NCI-H2196 (cell line): Measurements from ENCODE around the gene TYROBP.
A peak's percentile ranks its signal among the peaks of the same experiment; 100 is the strongest.
"Not testable (repeated sequence)": the region's sequence is repeated elsewhere in the genome, so short reads cannot be mapped to it uniquely, and the experiment has no call there.

Experiments used
- DNase-seq: peaks from one replicate; lab custom pipeline; 2025; ENCODE audit not compliant: unreplicated experiment; lab: John Stamatoyannopoulos, UW

TYROBP gene

DNA sequence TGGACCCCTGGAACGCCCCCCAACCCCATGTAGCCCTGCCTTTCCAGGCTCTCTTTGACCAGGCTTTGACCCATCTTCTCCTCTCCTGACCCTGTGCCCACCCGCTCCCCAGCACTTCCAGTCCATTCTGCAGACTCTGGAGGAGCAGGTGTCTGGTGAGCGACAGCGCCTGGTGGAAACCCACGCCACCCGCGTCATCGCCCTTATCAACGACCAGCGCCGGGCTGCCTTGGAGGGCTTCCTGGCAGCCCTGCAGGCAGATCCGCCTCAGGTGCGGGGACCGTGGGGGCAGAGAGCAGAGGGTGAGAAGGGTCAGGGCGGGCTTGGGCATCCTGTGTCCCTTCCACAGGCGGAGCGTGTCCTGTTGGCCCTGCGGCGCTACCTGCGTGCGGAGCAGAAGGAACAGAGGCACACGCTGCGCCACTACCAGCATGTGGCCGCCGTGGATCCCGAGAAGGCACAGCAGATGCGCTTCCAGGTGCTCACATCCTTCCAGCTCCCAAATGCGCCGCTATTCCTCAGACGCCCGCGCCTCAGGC is 33.6 kb downstream of the TYROBP start:
- DNase-seq = no peak

DNA sequence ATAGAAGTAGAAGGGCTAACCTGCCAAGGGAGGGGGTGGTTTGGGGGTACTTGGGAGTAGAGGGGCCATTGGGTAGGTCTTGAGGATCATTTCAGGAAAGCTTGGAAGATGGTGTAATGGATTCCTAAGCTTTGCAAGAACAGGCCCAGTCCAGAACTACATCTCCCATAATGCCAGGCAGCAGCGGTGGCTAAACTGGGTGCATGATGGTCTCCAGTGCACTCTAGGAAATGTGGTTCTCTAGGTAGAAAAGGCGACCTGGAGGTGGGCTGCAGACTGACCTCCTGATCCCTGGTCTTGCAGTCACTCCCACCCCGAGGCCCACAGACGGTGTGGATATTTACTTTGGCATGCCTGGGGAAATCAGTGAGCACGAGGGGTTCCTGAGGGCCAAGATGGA is 35.9 kb downstream of the TYROBP start:
- DNase-seq = no peak

DNA sequence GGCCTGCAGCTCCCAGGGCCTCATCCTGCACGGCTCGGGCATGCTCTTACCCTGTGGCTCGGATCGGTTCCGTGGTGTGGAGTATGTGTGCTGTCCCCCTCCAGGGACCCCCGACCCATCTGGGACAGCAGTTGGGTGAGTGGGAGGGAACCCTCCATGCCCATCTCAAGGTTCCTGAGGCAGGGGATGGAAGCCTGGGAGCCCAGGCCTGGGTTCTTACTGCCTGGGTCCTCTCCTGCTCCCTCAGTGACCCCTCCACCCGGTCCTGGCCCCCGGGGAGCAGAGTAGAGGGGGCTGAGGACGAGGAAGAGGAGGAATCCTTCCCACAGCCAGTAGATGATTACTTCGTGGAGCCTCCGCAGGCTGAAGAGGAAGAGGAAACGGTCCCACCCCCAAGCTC is 36.5 kb downstream of the TYROBP start:
- no peak for DNase-seq

DNA sequence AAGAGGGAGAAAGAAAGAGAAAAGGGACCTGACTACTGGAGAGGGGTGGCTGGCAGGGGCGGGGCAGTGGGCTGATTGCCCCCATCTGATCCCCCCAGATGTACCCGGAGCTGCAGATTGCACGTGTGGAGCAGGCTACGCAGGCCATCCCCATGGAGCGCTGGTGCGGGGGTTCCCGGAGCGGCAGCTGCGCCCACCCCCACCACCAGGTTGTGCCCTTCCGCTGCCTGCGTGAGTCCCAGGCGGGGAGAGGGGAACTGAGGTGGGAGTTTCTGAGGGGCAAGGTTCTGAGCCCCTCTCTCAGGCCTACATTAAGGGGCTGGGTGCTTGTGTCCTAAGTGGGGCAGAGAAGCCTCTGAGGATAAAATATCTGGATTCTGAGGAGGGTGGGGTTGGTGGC is 37.3 kb downstream of the TYROBP start:
- no peak for DNase-seq

DNA sequence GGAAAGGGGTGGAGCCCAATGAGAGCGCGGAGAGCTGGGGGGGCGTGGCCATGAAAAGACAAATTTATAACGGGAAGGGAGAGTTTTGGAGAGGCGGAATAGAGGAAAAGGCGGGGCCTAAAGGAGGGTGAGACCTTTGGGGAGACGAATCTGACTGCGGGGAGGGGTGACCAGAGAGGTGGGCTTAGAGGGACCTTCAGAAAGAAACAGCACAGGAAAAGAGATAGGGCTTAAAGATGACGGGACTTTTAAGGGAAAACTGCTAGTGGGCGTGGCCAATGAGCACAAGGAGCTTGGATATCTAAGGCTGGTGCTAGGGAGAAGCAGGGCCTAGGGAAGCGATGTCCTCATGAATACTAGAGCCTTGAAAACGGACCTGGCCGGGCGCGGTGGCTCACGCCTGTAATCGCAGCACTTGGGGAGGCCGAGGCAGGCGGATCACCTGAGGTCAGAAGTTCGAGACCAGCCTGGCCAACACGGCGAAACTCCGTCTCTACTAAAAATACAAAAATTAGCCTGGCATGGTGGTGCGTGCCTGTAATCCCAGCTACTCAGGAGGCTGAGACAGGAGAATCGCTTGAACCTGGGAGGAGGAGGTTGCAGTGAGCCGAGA is 37.9 kb downstream of the TYROBP start:
- not testable (repeated sequence) for DNase-seq

DNA sequence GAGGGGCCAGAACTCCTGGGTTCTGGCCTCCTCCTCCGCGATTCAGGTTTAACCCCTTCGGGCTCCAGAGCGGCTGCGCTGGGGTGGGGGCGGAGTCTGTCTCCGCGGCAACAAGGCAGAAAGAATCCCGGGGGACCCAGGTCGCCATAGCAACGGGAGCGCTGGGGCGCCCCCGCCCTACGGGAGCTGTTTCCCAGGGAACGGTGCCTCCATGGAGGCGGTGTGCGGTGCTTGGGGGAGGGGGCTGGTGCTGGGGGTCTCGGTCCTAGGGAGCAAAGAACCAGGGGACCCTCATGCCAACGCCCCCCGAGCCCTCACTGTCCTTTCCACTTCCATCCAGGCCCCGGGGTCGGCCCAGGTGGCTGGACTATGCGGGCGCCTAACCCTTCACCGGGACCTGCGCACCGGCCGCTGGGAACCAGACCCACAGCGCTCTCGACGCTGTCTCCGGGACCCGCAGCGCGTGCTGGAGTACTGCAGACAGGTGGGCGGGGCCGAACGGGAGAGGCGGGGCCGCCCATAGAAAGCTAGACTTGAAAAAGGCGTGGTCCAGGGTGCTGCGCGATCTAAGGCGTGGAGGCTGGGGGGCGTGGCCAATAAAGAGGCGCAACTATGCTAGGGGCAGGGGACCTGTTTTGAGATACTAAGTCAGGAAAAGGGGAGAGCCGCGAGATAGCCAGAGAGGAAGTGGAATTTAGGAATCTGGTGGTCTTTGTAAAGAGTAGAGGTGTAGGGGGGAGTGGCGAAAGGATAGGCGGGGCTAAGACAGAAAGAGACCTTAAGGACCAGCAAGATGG is 38.6 kb downstream of the TYROBP start:
- peak; percentile 94 for DNase-seq

DNA sequence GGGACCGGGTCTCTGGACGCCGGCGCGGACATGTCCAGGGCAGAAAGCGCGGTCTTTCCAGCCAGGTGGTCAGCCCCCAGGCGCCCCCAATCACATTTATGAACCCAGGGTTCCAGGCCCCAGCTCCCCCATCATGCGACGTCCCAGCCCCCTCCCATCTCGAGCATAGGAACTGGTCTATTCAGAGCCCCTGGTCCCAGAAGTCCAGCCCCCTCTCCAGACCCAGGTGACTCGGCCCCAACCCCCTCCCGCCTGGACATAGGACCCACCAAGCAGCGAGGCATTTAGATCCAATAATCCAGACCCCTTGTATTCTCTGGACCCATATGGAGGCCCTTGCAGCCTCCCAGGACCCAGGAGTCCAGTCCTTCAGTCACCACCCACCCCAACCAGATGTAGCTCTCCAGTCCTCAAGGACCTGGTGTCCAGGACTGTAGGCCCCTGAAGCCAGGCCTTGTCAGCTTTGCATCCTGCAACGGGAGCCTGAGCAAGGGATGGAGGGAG is 39.2 kb downstream of the TYROBP start:
- no peak for DNase-seq

DNA sequence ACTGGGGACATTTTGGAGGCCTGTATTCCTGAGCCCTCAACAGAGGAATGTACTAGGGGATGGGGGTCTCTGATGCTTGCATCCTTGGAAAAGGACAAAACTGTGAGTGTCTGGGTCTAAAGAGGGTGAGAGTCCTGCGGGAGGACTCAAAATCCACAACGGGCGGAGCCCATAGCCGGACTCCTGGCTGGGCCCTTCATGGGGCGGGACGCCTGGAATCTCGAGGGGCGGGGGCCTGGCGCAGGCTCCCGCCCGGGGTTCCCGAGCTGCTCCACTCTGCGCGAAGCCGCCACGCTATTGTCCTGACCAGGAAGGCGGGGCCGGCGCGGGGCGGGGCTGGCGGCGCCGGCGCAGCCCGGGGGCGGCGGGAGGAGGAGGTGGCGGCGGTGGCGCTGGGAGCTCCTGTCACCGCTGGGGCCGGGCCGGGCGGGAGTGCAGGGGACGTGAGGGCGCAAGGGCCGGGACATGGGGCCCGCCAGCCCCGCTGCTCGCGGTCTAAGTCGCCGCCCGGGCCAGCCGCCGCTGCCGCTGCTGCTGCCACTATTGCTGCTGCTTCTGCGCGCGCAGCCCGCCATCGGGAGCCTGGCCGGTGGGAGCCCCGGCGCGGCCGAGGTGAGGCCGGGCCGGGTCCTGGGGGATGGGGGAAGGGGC is 39.8 kb downstream of the TYROBP start, which contains the start of gene APLP1:
TSS of gene APLP1 (plus strand) at position 403 of the 651 bp plus-strand sequence. CDS start at position 466, 63 bp downstream.
- DNase-seq = peak; percentile 72

DNA sequence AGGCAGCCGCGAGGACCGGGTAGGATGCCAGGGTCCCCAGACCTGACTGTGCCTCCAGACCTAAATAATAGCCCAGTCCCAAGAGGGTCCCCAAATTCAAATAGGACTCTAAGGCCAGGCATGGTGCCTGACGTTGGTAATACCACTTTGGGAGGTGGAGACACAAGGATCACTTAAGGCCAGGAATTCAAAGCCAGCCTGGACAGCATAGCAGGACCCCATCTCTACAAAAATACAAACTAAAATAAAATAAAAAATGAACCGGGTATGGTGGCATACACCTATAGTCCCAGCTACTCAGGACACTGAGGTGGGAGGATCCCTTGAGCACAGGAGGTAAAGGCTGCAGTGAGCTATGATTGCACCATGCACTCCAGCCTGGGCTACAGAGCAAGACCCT is 45.1 kb downstream of the TYROBP start:
- no peak for DNase-seq

DNA sequence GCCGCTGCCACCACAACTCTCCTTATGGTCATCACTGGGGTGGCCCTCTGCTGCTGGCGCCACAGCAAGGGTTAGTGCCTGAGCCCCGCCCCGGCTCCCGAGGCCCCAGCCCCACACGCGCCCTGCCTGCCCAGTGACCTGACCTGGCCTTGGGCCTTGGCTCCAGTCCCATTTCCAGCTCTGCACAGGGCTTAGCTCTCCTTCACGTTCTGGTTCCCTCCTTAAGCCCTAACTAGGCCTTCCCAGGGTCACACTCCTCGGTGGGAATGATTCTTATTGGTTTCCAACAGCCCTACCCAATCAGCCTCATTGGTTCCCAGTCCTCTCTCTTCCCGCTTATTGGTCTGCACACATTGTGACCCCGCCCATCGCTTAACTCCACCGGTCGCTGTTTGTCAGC is 45.6 kb downstream of the TYROBP start:
- no peak for DNase-seq

DNA sequence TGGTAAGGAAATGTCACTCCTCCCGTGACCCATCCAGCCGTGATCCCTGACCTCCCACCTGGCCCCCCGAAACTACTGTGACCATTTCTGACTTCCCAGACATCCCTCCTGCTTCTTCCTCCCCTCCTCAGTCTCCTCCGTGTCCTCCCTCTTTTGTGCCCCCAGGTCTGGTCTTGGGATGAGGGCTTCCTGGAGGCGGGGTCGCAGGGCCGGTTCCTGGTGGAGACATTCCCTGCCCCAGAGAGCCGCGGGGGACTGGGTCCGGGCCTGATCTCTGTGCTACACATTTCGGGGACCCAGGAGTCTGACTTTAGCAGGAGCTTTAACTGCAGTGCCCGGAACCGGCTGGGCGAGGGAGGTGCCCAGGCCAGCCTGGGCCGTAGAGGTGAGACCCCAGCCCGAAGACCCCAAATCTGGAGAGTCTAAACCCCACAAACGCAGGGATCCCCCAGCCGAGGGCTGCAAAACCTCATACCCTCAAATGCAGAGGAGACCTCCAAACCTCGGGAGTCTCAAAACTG is 46.4 kb downstream of the TYROBP start:
- DNase-seq = no peak

DNA sequence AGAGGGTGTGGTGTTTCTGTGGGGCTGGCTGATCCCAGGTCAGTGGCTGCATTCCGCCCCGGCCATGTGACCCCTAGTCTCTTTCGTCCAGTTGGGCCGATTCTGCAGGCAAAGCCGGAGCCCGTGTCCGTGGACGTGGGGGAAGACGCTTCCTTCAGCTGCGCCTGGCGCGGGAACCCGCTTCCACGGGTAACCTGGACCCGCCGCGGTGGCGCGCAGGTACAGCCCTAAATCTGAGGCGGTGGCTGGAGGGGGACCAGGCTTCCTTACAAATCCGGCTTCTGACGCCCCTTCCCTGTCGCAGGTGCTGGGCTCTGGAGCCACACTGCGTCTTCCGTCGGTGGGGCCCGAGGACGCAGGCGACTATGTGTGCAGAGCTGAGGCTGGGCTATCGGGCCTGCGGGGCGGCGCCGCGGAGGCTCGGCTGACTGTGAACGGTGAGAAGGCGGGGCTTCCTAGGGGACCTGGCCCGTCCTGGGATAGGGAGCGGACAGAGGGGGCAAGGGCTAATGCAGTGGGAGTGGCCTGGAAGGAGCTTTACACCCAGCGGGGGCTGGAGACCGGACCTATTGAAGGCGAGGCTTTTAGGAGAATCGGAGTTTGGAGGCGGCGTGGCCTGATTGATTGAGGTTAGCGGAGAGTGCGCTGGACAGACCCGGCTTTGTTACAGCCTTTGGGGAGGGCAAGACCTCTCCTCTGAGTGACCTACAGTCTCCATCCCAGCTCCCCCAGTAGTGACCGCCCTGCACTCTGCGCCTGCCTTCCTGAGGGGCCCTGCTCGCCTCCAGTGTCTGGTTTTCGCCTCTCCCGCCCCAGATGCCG is 47.1 kb downstream of the TYROBP start:
- no peak for DNase-seq

DNA sequence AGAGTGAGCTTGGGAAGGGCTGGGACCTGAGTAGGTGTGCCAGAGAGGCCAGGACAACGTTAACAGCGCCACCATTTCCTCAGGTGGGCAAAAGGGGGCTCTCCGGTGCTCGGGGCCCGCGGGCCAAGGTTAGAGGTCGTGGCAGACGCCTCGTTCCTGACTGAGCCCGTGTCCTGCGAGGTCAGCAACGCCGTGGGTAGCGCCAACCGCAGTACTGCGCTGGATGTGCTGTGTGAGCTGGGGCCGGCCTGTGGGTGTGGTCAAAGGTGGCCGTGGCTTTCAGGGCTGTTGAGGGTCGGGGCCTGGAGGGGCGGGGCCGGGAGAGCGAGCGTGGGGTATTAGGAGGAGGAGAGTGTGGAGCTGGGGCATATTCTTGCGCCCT is 47.7 kb downstream of the TYROBP start:
- DNase-seq = no peak

DNA sequence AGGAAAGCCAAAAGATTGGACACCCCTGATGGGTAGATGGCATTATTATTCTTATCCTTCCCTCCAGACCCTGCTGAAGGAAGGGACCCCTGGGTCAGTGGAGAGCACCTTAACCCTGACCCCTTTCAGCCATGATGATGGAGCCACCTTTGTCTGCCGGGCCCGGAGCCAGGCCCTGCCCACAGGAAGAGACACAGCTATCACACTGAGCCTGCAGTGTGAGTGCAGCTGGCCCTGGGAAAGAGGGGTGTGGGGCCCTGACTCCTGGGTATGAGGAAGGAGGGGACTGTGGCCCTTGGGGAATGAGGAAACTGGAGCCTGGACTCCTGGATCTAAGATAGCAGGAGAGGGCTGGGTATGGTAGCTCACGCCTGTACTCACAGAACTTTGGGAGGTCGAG is 48.7 kb downstream of the TYROBP start:
- DNase-seq = no peak

DNA sequence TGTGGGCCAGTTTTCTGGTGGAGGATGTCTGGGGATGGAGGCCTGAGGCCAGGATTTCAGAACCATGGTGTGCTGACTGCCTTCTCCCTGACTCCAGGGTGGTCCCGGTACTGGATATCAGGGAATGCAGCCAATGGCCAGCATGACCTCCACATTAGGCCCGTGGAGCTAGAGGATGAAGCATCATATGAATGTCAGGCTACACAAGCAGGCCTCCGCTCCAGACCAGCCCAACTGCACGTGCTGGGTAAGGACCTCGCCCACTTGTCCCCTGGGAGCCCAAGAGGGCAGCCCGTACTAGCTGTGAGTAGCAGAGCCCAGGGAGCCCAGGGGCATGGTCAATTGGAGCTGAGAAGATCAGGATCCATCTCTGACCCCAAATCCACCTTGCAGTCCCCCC is 49.8 kb downstream of the TYROBP start:
- DNase-seq = no peak

DNA sequence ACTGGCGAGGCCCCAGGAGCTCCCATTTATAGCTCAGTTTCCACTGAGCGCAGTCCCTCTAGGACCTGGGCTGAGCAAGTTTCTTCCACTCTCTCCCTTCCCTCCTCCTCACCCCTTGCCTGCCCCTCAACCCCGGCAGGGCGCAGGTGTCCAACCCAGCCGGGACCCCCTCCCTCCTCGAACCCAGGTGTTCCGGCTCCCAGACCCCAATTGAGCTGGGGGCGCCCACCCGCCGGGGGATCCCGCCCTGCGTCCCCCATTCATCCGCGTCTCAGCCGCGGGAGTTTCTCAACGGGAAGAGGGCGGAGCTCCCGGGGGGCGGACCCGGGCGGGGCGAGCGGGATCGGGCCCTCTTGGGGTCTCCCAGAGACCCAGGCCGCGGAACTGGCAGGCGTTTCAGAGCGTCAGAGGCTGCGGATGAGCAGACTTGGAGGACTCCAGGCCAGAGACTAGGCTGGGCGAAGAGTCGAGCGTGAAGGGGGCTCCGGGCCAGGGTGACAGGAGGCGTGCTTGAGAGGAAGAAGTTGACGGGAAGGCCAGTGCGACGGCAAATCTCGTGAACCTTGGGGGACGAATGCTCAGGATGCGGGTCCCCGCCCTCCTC is 51.4 kb downstream of the TYROBP start, which contains the start of gene KIRREL2:
TSS of gene KIRREL2 (plus strand) at position 366 of the 604 bp plus-strand sequence. CDS start at position 575, 209 bp downstream.
- DNase-seq = no peak
